Caco-2 (cell line): Measurements from ENCODE around the gene LRRC4C. TPM values are rescaled to one million over a fixed set of nuclear protein-coding genes. Genes with fewer than 3 reads are reported as not detected.

ENCODE experiments used
- BruUV-seq: library from RNA; stranded (reverse); fragments of 400-500 nt; replicated peaks from 2 replicates; lab custom pipeline; 2021; lab: Mats Ljungman, UMichigan
- CTCF ChIA-PET: fragments of 300-600 bp; sonication (Branson Sonifier 250); formaldehyde crosslinking; loops from one replicate; lab custom pipeline; 2022; ENCODE audit warnings: antibody characterized with exemption; lab: Charles Lee
- POLR2A ChIA-PET: fragments of 300-600 bp; sonication (Branson Sonifier 250); formaldehyde crosslinking; loops from one replicate; lab custom pipeline; 2022; ENCODE audit warnings: antibody characterized with exemption; lab: Charles Lee
- DNase-seq, 2 experiments: peaks; one replicate each; pipeline versions ENCODE4 v3.0.0 to v3.0.0-alpha.2; 2020 to 2022
- H3K27me3 ChIP-seq: replicated peaks from 2 replicates; pipeline ENCODE4 v1.6.0; 2011; ENCODE audit warnings: low read length; ENCODE audit not compliant: control insufficient read depth, insufficient read depth
- H3K36me3 ChIP-seq: 2 replicates; pipeline ENCODE4 v1.5.1; 2011; ENCODE audit warnings: low read length; ENCODE audit not compliant: control insufficient read depth, insufficient read depth
- H3K4me1 ChIP-seq: fragments of 250-450 bp; sonication (Bioruptor Pico); 2 replicates; pipeline ENCODE4 v1.5.1; 2020; ENCODE audit warnings: mild to moderate bottlenecking
- H3K4me3 ChIP-seq: 2 replicates; pipeline ENCODE4 v1.5.1; 2011; ENCODE audit warnings: low read depth, mild to moderate bottlenecking, control low read depth, low read length
- H3K9me3 ChIP-seq: fragments of 250-450 bp; sonication (Bioruptor Pico); 2 replicates; pipeline ENCODE4 v1.5.1; 2020; ENCODE audit warnings: mild to moderate bottlenecking, moderate library complexity
- H3K27ac Mint-ChIP-seq: one replicate; pipeline ENCODE4 v1.8.0; 2022; ENCODE audit warnings: mixed read lengths; ENCODE audit not compliant: unreplicated experiment
- H3K27me3 Mint-ChIP-seq: one replicate; pipeline ENCODE4 v1.8.0; 2022; ENCODE audit warnings: mixed read lengths; ENCODE audit not compliant: insufficient read depth, unreplicated experiment
- H3K36me3 Mint-ChIP-seq: one replicate; pipeline ENCODE4 v1.8.0; 2022; ENCODE audit warnings: mild to moderate bottlenecking, mixed read lengths; ENCODE audit not compliant: insufficient read depth, unreplicated experiment
- H3K4me1 Mint-ChIP-seq: one replicate; pipeline ENCODE4 v1.8.0; 2022; ENCODE audit warnings: low read depth, mixed read lengths; ENCODE audit not compliant: unreplicated experiment
- H3K4me3 Mint-ChIP-seq: one replicate; pipeline ENCODE4 v1.8.0; 2022; ENCODE audit warnings: mild to moderate bottlenecking, moderate library complexity, mixed read lengths; ENCODE audit not compliant: unreplicated experiment
- H3K9me3 Mint-ChIP-seq: one replicate; pipeline ENCODE4 v1.8.0; 2022; ENCODE audit warnings: mixed read lengths; ENCODE audit not compliant: unreplicated experiment
- intact Hi-C: fragments of 100-400 bp; cut with micrococcal nuclease; formaldehyde crosslinking; loops from one replicate; pipeline ENCODE4 v1.10.0; 2022; ENCODE audit not compliant: unreplicated experiment
- total RNA-seq: library from RNA; stranded (reverse); gene quantifications from 2 replicates; pipeline ENCODE4 v1.2.3, GENCODE V29; 2022
- TF ChIP-seq, protein P1 (sequence below), 2 experiments: fragments of 200-600 bp in 1 of 2; IDR thresholded peaks; 1 replicate in 1 of 2; 2 replicates in 1 of 2; pipeline versions ENCODE4 v1.5.1 to v1.8.0; 2011 to 2022; ENCODE audit warnings: antibody characterized with exemption in 1 of 2, control low read depth in 1 of 2, inconsistent platforms in 1 of 2, low read depth in 1 of 2, low read length in 1 of 2, mild to moderate bottlenecking in 1 of 2, moderate library complexity in 1 of 2; ENCODE audit not compliant: insufficient read depth in 1 of 2, severe bottlenecking in 1 of 2, unreplicated experiment in 1 of 2

Gene LRRC4C
- total RNA-seq, 1 experiment from 2014 or later: not detected

DNA sequence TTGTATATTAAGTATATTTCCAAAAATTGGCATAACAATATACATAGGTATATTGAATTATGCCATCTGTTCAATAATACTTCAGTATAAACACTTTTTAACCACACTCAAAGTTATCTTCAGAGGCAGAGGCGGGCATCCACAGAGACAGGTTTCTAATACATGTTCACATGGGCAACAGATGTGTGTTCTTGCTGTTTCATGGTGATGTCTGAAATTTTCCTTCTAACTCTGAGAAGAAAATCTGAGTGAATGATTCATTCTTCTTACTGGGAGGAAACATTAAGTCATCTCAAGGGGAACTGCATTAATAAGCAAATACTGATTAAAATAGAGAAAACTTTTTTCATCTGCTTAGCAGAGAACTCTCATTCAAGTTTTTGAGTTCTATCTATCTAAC is 1074.5 kb downstream of the LRRC4C start:
- Histone ChIP-seq H3K27me3 (no peaks in the 10 kb centered on the region), H3K9me3 (no peaks in the 10 kb centered on the region), H3K36me3 (no peaks in the 10 kb centered on the region), H3K4me1 (no peaks in the 10 kb centered on the region), H3K4me3 (no peak overlapping the region)
- no peak for DNase-seq
- TF ChIP-seq, protein P1, sequence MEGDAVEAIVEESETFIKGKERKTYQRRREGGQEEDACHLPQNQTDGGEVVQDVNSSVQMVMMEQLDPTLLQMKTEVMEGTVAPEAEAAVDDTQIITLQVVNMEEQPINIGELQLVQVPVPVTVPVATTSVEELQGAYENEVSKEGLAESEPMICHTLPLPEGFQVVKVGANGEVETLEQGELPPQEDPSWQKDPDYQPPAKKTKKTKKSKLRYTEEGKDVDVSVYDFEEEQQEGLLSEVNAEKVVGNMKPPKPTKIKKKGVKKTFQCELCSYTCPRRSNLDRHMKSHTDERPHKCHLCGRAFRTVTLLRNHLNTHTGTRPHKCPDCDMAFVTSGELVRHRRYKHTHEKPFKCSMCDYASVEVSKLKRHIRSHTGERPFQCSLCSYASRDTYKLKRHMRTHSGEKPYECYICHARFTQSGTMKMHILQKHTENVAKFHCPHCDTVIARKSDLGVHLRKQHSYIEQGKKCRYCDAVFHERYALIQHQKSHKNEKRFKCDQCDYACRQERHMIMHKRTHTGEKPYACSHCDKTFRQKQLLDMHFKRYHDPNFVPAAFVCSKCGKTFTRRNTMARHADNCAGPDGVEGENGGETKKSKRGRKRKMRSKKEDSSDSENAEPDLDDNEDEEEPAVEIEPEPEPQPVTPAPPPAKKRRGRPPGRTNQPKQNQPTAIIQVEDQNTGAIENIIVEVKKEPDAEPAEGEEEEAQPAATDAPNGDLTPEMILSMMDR (IDR thresholded peaks at IDR 0.05; ENCODE audit: insufficient read depth in 1 of 2, low read depth in 1 of 2, low read length in 1 of 2, severe bottlenecking in 1 of 2, unreplicated experiment in 1 of 2): no peak
- POLR2A ChIA-PET: no interaction called here
- Mint-ChIP-seq H3K27me3 (no peaks in the 10 kb centered on the region), H3K36me3 (no peaks in the 10 kb centered on the region), H3K27ac (no peak overlapping the region), H3K4me1 (no peaks in the 10 kb centered on the region), H3K9me3 (no peaks in the 10 kb centered on the region), H3K4me3 (no peak overlapping the region)
- BruUV-seq: no TSS peak
- CTCF ChIA-PET: no interaction called here
- intact Hi-C loops: no loop called here

DNA sequence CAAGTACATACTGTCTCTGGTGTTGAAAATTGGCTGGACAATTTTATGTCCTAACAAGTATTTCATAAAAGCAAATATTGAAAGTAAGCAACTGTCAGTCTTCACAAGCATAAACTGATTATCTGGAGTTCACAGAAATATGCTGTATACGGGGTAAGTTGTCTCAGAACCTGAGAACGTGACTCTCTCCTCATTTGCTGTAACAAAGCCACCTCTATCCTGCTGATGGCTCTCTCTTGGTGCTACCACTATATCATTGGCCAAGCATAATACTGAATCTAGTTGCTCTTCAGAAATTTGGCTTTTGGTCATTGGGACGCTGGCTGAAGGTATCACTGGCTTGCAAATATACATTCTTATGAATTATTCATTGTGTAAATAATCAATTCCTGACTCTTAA is 1078.0 kb downstream of the LRRC4C start:
- TF ChIP-seq, protein P1 (IDR thresholded peaks at IDR 0.05; ENCODE audit: insufficient read depth in 1 of 2, low read depth in 1 of 2, low read length in 1 of 2, severe bottlenecking in 1 of 2, unreplicated experiment in 1 of 2): no peak
- Mint-ChIP-seq H3K4me3 (no peak overlapping the region), H3K9me3 (no peaks in the 10 kb centered on the region), H3K27me3 (no peaks in the 10 kb centered on the region), H3K36me3 (no peaks in the 10 kb centered on the region), H3K27ac (no peak overlapping the region), H3K4me1 (no peaks in the 10 kb centered on the region)
- H3K9me3 ChIP-seq: no peaks in the 10 kb centered on the region
- ChIA-PET POLR2A (no interaction called here), CTCF (interaction anchor here (0.6 kb wide), 1 partner anchor 71 kb away, joined by 5 read pairs; no protein-coding TSS in a partner anchor)
- no peaks in the 10 kb centered on the region for H3K27me3 ChIP-seq
- no peak for DNase-seq
- H3K36me3 ChIP-seq: no peaks in the 10 kb centered on the region
- no TSS peak for BruUV-seq
- intact Hi-C loops: no loop called here
- H3K4me3 ChIP-seq: no peak overlapping the region
- H3K4me1 ChIP-seq: no peaks in the 10 kb centered on the region

DNA sequence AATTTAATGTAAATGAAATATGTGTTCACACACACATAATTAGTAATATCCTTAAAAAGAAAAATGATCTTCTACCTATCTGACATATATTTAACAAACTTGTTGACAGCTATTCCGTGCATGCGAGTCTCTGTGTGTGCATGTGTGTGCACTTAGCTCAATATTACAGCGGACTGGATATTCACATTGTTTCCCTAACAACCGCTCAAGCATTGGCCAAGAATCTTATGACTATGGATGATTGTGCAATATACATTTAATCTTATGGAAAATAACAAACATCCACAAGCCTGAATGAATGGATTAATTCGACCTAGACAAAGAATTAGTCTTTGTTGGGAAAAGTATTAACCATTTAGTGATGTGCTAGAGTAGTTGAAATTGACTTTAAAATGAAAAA is 1078.6 kb downstream of the LRRC4C start:
- H3K4me1 Mint-ChIP-seq: no peaks in the 10 kb centered on the region
- no peak for DNase-seq
- H3K27me3 Mint-ChIP-seq: no peaks in the 10 kb centered on the region
- BruUV-seq: no TSS peak
- no peaks in the 10 kb centered on the region for H3K36me3 Mint-ChIP-seq
- H3K36me3 ChIP-seq: no peaks in the 10 kb centered on the region
- H3K9me3 Mint-ChIP-seq: no peaks in the 10 kb centered on the region
- no peaks in the 10 kb centered on the region for H3K9me3 ChIP-seq
- intact Hi-C loops: no loop called here
- no peaks in the 10 kb centered on the region for H3K27me3 ChIP-seq
- ChIA-PET CTCF (no interaction called here), POLR2A (no interaction called here)
- H3K27ac Mint-ChIP-seq: no peak overlapping the region
- H3K4me1 ChIP-seq: no peaks in the 10 kb centered on the region
- no peak overlapping the region for H3K4me3 ChIP-seq
- H3K4me3 Mint-ChIP-seq: no peak overlapping the region
- TF ChIP-seq, protein P1 (IDR thresholded peaks at IDR 0.05; ENCODE audit: insufficient read depth in 1 of 2, low read depth in 1 of 2, low read length in 1 of 2, severe bottlenecking in 1 of 2, unreplicated experiment in 1 of 2): no peak
